Ovary (tissue), 3 donors: ENCODE measurements around the gene CNTNAP5.

ENCODE experiments used
- POLR2A ChIP-seq: fragments of 450-650 bp; IDR thresholded peaks from one replicate; pipeline ENCODE4 v1.6.1; 2017; ENCODE audit warnings: antibody characterized with exemption, mild to moderate bottlenecking, moderate library complexity
- TF ChIP-seq, protein P1 (sequence below), 3 donors: fragments of 450-650 bp in 2 of 3; fragments of 200-600 bp in 1 of 3; IDR thresholded peaks; one replicate each; pipeline versions ENCODE4 v1.5.1 to v1.8.0; 2016 to 2022; ENCODE audit warnings: antibody characterized with exemption in 3 of 3, mild to moderate bottlenecking in 1 of 3
- donor health status: DM: no; HTN: no; CAD: no.

GRCh38 chr2:124163840-124164239 lies 138.8 kb downstream of the CNTNAP5 start:
- TF ChIP-seq, protein P1, sequence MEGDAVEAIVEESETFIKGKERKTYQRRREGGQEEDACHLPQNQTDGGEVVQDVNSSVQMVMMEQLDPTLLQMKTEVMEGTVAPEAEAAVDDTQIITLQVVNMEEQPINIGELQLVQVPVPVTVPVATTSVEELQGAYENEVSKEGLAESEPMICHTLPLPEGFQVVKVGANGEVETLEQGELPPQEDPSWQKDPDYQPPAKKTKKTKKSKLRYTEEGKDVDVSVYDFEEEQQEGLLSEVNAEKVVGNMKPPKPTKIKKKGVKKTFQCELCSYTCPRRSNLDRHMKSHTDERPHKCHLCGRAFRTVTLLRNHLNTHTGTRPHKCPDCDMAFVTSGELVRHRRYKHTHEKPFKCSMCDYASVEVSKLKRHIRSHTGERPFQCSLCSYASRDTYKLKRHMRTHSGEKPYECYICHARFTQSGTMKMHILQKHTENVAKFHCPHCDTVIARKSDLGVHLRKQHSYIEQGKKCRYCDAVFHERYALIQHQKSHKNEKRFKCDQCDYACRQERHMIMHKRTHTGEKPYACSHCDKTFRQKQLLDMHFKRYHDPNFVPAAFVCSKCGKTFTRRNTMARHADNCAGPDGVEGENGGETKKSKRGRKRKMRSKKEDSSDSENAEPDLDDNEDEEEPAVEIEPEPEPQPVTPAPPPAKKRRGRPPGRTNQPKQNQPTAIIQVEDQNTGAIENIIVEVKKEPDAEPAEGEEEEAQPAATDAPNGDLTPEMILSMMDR (IDR thresholded peaks at IDR 0.05), result no peak
- no peak for TF ChIP-seq POLR2A
